Activated T-cell treated with anti-CD3 and anti-CD28 coated beads for 24 hours (primary cell): ENCODE results near the gene MRPL37.

ENCODE experiments used
- DNase-seq: peaks from one replicate; pipeline ENCODE4 v3.0.0-alpha.2; 2020; ENCODE audit warnings: low read depth

Gene MRPL37

GRCh38 chr1:54265659-54266058 lies 65.7 kb downstream of the MRPL37 start:
- DNase-seq = no peak

DNA sequence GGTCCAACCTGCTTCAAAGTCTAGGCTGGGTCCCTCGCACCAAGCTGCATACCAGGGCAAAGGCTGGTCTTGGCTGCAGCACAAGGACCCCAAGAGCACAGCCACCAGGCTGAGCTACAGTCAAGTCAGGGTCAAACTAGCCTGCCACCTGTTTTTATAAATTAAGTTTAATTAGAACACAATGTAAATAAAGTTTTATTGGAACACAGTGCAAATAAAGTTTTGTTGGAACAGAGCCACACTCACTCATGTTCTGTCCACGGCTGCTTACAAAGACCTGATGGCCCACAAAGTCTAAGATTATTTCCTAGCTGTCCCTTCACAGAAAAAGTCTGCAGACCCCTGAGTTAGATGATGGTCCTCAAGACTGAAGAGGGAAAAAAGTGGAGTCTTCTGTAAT lies 66.2 kb downstream of the MRPL37 start:
- no peak for DNase-seq

- DNase-seq = no peak
These were observed 66.9 kb downstream of the MRPL37 start for GRCh38 chr1:54266908-54267307.
